IPS-NIHi7 (cell line): ENCODE results near the gene MOV10.

Experiments
- DNase-seq: peaks from one replicate; pipeline ENCODE4 v3.0.0; 2012; ENCODE audit warnings: mixed read lengths; ENCODE audit errors: extremely low spot score

The MOV10 gene

GRCh38 chr1:112699425-112700144, 25.1 kb downstream of the MOV10 start:
- no peak for DNase-seq

- peak; percentile 83 for DNase-seq
These were observed 26.1 kb downstream of the MOV10 start for GRCh38 chr1:112700290-112701226.

GRCh38 chr1:112701227-112702066, 27.0 kb downstream of the MOV10 start:
- DNase-seq: no peak

GRCh38 chr1:112702067-112702395, 27.6 kb downstream of the MOV10 start:
- DNase-seq: no peak

GRCh38 chr1:112702420-112703261, 28.2 kb downstream of the MOV10 start:
- DNase-seq: no peak

GRCh38 chr1:112703706-112704105, 29.2 kb downstream of the MOV10 start:
- no peak for DNase-seq

GRCh38 chr1:112704391-112704933, 30.0 kb downstream of the MOV10 start:
- no peak for DNase-seq

GRCh38 chr1:112704934-112705627, 30.6 kb downstream of the MOV10 start:
- peak; percentile 91 for DNase-seq

GRCh38 chr1:112706505-112707220, 32.2 kb downstream of the MOV10 start, which contains the start of gene RHOC:
RHOC (minus strand) TSS chr1:112707127; CDS start chr1:112703799, 3,328 bp downstream.
- DNase-seq: peak; percentile 74

- peak; percentile 85 for DNase-seq
These were observed 33.0 kb downstream of the MOV10 start for GRCh38 chr1:112707221-112708001.

- DNase-seq: no peak
These were observed 33.6 kb downstream of the MOV10 start for GRCh38 chr1:112708002-112708448.

GRCh38 chr1:112708489-112708888, 34.0 kb downstream of the MOV10 start:
- DNase-seq: no peak

- no peak for DNase-seq
These were observed 35.7 kb downstream of the MOV10 start for GRCh38 chr1:112710159-112710558.

GRCh38 chr1:112710586-112710985, 36.1 kb downstream of the MOV10 start:
- no peak for DNase-seq

- DNase-seq: no peak
These were observed 36.6 kb downstream of the MOV10 start for GRCh38 chr1:112711041-112711440.

GRCh38 chr1:112711670-112712069, 37.2 kb downstream of the MOV10 start:
- no peak for DNase-seq

GRCh38 chr1:112712191-112712590, 37.7 kb downstream of the MOV10 start:
- DNase-seq: no peak

- no peak for DNase-seq
These were observed 38.3 kb downstream of the MOV10 start for GRCh38 chr1:112712701-112713128.
